Activated B cell treated with CpG ODN at 0.5 μM for 24 hours (primary cell): ENCODE data around the gene MTX3. TPM values are rescaled to one million over a fixed set of nuclear protein-coding genes. Genes with fewer than 3 reads are reported as not detected.

Source experiments
- ATAC-seq: fragments of 200-7000 bp; cut with Tn5 transposase; one replicate; pipeline ENCODE4 v1.10.0; 2021; ENCODE audit warnings: low read depth, mild to moderate bottlenecking, moderate library complexity
- CTCF ChIA-PET: fragments of 350-600 bp; sonication (Branson Sonifier 250); formaldehyde crosslinking; loops from one replicate; lab custom pipeline; 2021; ENCODE audit warnings: antibody characterized with exemption; lab: Charles Lee
- POLR2A ChIA-PET: fragments of 350-600 bp; sonication (Branson Sonifier 250); formaldehyde crosslinking; loops from one replicate; lab custom pipeline; 2021; ENCODE audit warnings: antibody characterized with exemption; lab: Charles Lee
- DNase-seq: peaks from one replicate; pipeline ENCODE4 v3.0.0; 2022
- H3K27ac Mint-ChIP-seq: one replicate; pipeline ENCODE4 v1.8.0; 2020; ENCODE audit warnings: mixed read lengths
- H3K27me3 Mint-ChIP-seq: one replicate; pipeline ENCODE4 v1.8.0; 2021; ENCODE audit warnings: mixed read lengths
- H3K36me3 Mint-ChIP-seq: one replicate; pipeline ENCODE4 v1.8.0; 2021; ENCODE audit warnings: low read depth, mixed read lengths
- H3K4me1 Mint-ChIP-seq: one replicate; pipeline ENCODE4 v1.8.0; 2021; ENCODE audit warnings: mixed read lengths
- H3K4me3 Mint-ChIP-seq: one replicate; pipeline ENCODE4 v1.8.0; 2020; ENCODE audit warnings: mild to moderate bottlenecking, mixed read lengths
- H3K9me3 Mint-ChIP-seq: one replicate; pipeline ENCODE4 v1.8.0; 2020; ENCODE audit warnings: mixed read lengths
- CTCF ChIP-seq: fragments of 200-600 bp; IDR thresholded peaks from one replicate; pipeline ENCODE4 v1.8.0; 2022; ENCODE audit warnings: antibody characterized with exemption, mild to moderate bottlenecking
- intact Hi-C: fragments of 100-400 bp; cut with micrococcal nuclease; formaldehyde crosslinking; loops from one replicate; pipeline ENCODE4 v1.15.1; 2024
- total RNA-seq: library from RNA; stranded (reverse); gene quantifications from 2 replicates; pipeline ENCODE4 v1.2.3, GENCODE V29; 2022

Gene MTX3
- total RNA-seq, 1 donor from 2014 or later: 21.4 TPM

- DNase-seq: no peak
- H3K9me3 Mint-ChIP-seq: no peaks in the 10 kb centered on the region
- TF ChIP-seq CTCF: no peak
- H3K27me3 Mint-ChIP-seq: peaks cover 1% of the 10 kb centered on the region
- no peak overlapping the region for H3K4me3 Mint-ChIP-seq
- intact Hi-C loops: no loop called here
- CTCF ChIA-PET: no interaction called here
- no peak overlapping the region for H3K27ac Mint-ChIP-seq
- H3K4me1 Mint-ChIP-seq: no peaks in the 10 kb centered on the region
- POLR2A ChIA-PET: no interaction called here
- no peaks in the 10 kb centered on the region for H3K36me3 Mint-ChIP-seq
- no peak for ATAC-seq
Measured at GRCh38 chr5:79931866-79932265, 59.2 kb downstream of the MTX3 start.

DNA sequence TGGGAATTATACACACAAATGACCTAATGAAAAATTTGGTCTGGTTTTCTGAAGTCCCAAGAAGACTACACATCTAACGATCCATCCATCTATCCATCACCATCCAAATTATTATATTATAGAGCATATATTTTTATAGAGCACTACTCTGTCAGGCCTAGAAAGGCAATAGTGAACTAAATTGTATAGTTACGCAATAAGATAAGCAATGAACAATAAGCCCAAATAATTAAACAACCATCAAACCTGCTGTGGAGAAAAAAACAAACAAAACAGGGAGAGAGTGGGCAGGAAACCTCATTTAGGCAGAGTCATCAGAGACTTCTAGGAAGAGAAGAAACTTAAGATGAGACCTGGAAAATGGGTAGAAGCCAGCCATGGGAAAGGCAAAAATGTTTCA, 59.7 kb downstream of the MTX3 start:
- ATAC-seq (no peak), DNase-seq (no peak)
- Mint-ChIP-seq H3K4me3 (no peak overlapping the region), H3K27ac (no peak overlapping the region), H3K9me3 (no peaks in the 10 kb centered on the region), H3K27me3 (peaks cover 2% of the 10 kb centered on the region), H3K36me3 (no peaks in the 10 kb centered on the region), H3K4me1 (no peaks in the 10 kb centered on the region)
- TF ChIP-seq CTCF: no peak
- intact Hi-C loops: no loop called here
- ChIA-PET POLR2A (no interaction called here), CTCF (no interaction called here)

DNA sequence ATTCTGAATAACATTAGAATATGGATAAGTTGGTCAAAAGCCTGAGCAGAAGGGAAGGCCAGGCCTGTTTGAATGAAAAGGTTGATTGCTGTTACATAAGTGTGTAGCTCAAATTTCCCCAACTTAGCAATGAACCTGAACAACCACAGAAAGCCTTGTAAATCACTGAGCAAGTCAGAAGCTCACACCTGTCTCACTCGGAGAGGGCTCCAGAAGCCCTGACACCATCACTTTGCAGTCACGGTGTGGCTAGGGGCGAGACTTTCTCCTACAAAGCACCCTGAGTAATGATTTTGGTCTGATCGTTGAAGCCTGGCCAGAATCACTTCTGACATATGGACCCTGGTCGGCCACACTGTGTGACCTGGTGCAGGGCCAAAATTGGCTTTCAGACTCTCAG, 62.0 kb downstream of the MTX3 start:
- no peak overlapping the region for H3K4me3 Mint-ChIP-seq
- H3K36me3 Mint-ChIP-seq: no peaks in the 10 kb centered on the region
- peaks cover 2% of the 10 kb centered on the region for H3K27me3 Mint-ChIP-seq
- TF ChIP-seq CTCF: no peak
- CTCF ChIA-PET: no interaction called here
- H3K4me1 Mint-ChIP-seq: no peaks in the 10 kb centered on the region
- DNase-seq (no peak), ATAC-seq (no peak)
- H3K9me3 Mint-ChIP-seq: no peaks in the 10 kb centered on the region
- POLR2A ChIA-PET: no interaction called here
- H3K27ac Mint-ChIP-seq: no peak overlapping the region
- intact Hi-C loops: no loop called here

Other genes starting within 250 kb of the MTX3 start
- gene THBS4, start 44.1 kb upstream of the MTX3 start, total RNA-seq: 0.20 and 0.27 TPM in 2 replicates